B cell (primary cell): ENCODE data around the gene KLK7. TPM values are rescaled to one million over a fixed set of nuclear protein-coding genes. Genes with fewer than 3 reads are reported as not detected.

Experiments used
- ATAC-seq: fragments of 200-7000 bp; cut with Tn5 transposase; one replicate; pipeline ENCODE4 v1.10.0; 2021; ENCODE audit warnings: low read depth, mild to moderate bottlenecking, moderate number of reproducible peaks, moderate library complexity
- CTCF ChIA-PET: fragments of 350-600 bp; sonication (Branson Sonifier 250); formaldehyde crosslinking; loops from one replicate; lab custom pipeline; 2021; ENCODE audit warnings: antibody characterized with exemption, inconsistent platforms; lab: Charles Lee
- POLR2A ChIA-PET: fragments of 350-600 bp; sonication (Branson Sonifier 250); formaldehyde crosslinking; loops from one replicate; lab custom pipeline; 2021; ENCODE audit warnings: antibody characterized with exemption; lab: Charles Lee
- DNase-seq: peaks from one replicate; pipeline ENCODE4 v3.0.0; 2013
- H2AFZ ChIP-seq: 2 replicates; pipeline ENCODE4 v1.6.1; 2012; ENCODE audit warnings: mild to moderate bottlenecking, low read depth, low read length; ENCODE audit not compliant: insufficient read depth, poor library complexity, severe bottlenecking
- H3K27ac ChIP-seq, 2 donors: 1 replicate in 1 of 2; 2 replicates in 1 of 2; pipeline ENCODE4 v1.5.1; 2012 to 2013; ENCODE audit warnings: low read length in 2 of 2, mild to moderate bottlenecking in 2 of 2, moderate library complexity in 1 of 2
- H3K27me3 ChIP-seq, 4 experiments: fragments of 200-600 bp in 1 of 4; sonication (generic) in 1 of 4; replicated peaks in 1 of 4; 1 replicate in 2 of 4; 2 replicates in 2 of 4; pipeline versions ENCODE4 v1.6.1 to v1.7.0; 2013 to 2016; ENCODE audit warnings: low read length in 3 of 4, mild to moderate bottlenecking in 2 of 4, mixed read lengths in 1 of 4, moderate library complexity in 1 of 4; ENCODE audit not compliant: insufficient read depth in 4 of 4, control insufficient read depth in 3 of 4; ENCODE audit errors: control extremely low read depth in 1 of 4
- H3K36me3 ChIP-seq, 2 experiments: replicated peaks in 1 of 2; 1 replicate in 1 of 2; 2 replicates in 1 of 2; pipeline versions ENCODE4 v1.6.1 to v1.7.1; 2013; ENCODE audit warnings: low read length in 1 of 2; ENCODE audit not compliant: insufficient read depth in 2 of 2, control insufficient read depth in 1 of 2; ENCODE audit errors: control extremely low read depth in 1 of 2, extremely low read depth in 1 of 2
- H3K4me1 ChIP-seq, 2 donors: fragments of 200-600 bp in 1 of 2; sonication (generic) in 1 of 2; 1 replicate in 1 of 2; 2 replicates in 1 of 2; pipeline versions ENCODE4 v1.5.1 to v1.6.1; 2013 to 2017; ENCODE audit warnings: low read length in 2 of 2; ENCODE audit not compliant: control insufficient read depth in 2 of 2, insufficient read depth in 2 of 2
- H3K4me2 ChIP-seq: replicated peaks from 2 replicates; pipeline ENCODE3; 2012; ENCODE audit warnings: mild to moderate bottlenecking, low read depth, low read length; ENCODE audit not compliant: poor library complexity, severe bottlenecking
- H3K4me3 ChIP-seq, 5 experiments: fragments of 200-600 bp in 1 of 5; sonication (generic) in 1 of 5; 1 replicate in 3 of 5; 2 replicates in 2 of 5; pipeline versions ENCODE4 v1.5.1 to v1.7.0; 2011 to 2016; ENCODE audit warnings: low read length in 4 of 5, mild to moderate bottlenecking in 4 of 5, low read depth in 2 of 5, control low read depth in 1 of 5, moderate library complexity in 1 of 5; ENCODE audit not compliant: insufficient read depth in 1 of 5; ENCODE audit errors: control extremely low read depth in 1 of 5, extremely low read depth in 1 of 5
- H3K79me2 ChIP-seq: fragments of 200-600 bp; sonication (generic); one replicate; pipeline ENCODE4 v1.6.0; 2016; ENCODE audit warnings: low read length; ENCODE audit not compliant: control insufficient read depth, insufficient read depth
- H3K9ac ChIP-seq: fragments of 200-600 bp; sonication (generic); 2 replicates; pipeline ENCODE4 v1.6.1; 2017; ENCODE audit warnings: mild to moderate bottlenecking, low read length, moderate library complexity
- H3K9me3 ChIP-seq, 3 donors: one replicate each; pipeline versions ENCODE4 v1.6.1 to v1.7.1; 2013; ENCODE audit warnings: low read length in 2 of 3; ENCODE audit not compliant: control insufficient read depth in 2 of 3, insufficient read depth in 1 of 3; ENCODE audit errors: control extremely low read depth in 1 of 3
- H4K20me1 ChIP-seq: 2 replicates; pipeline ENCODE4 v1.6.0; 2012; ENCODE audit warnings: mild to moderate bottlenecking, low read length; ENCODE audit not compliant: insufficient read depth, control insufficient read depth, poor library complexity, severe bottlenecking
- H3K27ac Mint-ChIP-seq: one replicate; pipeline ENCODE4 v1.8.0; 2021; ENCODE audit warnings: mixed read lengths
- H3K27me3 Mint-ChIP-seq: one replicate; pipeline ENCODE4 v1.8.0; 2021; ENCODE audit warnings: mixed read lengths
- H3K4me1 Mint-ChIP-seq: one replicate; pipeline ENCODE4 v1.8.0; 2021; ENCODE audit warnings: mixed read lengths
- H3K4me3 Mint-ChIP-seq: one replicate; pipeline ENCODE4 v1.8.0; 2021; ENCODE audit warnings: mixed read lengths
- H3K9me3 Mint-ChIP-seq: one replicate; pipeline ENCODE4 v1.8.0; 2022; ENCODE audit warnings: mixed read lengths; ENCODE audit not compliant: insufficient read depth
- CTCF ChIP-seq: fragments of 200-600 bp; IDR thresholded peaks from one replicate; pipeline ENCODE4 v1.8.0; 2022; ENCODE audit warnings: antibody characterized with exemption, mild to moderate bottlenecking
- EZH2 ChIP-seq: IDR thresholded peaks from 2 replicates; pipeline ENCODE4 v1.6.1; 2012; ENCODE audit warnings: borderline replicate concordance, low read depth, mild to moderate bottlenecking, moderate library complexity, low read length; ENCODE audit not compliant: insufficient read depth, poor library complexity, severe bottlenecking
- WGBS: methylation state at CpG from one replicate; pipeline ENCODE4 v1.1.5; 2013; ENCODE audit warnings: missing lambda C conversion rate; ENCODE audit not compliant: insufficient coverage; 5-methylcytosine and 5-hydroxymethylcytosine counted together
- intact Hi-C: fragments of 100-400 bp; cut with micrococcal nuclease; formaldehyde crosslinking; loops from one replicate; pipeline ENCODE4 v1.10.0; 2022
- polyA plus RNA-seq: library from polyadenylated mRNA; depleted of rRNA; stranded (reverse); fragments of >200 nt; gene quantifications from 2 replicates; pipeline ENCODE4 v1.2.3, GENCODE V29; 2012
- total RNA-seq, 2 donors: library from RNA; stranded (reverse); fragments of 120-200 nt in 1 of 2; gene quantifications; 1 replicate in 1 of 2; 2 replicates in 1 of 2; pipeline versions ENCODE4 v1.2.3 to v1.2.4, GENCODE V29; 2013 to 2022

KLK7 gene
- total and polyA plus RNA-seq, 2 donors (not counting 1 experiment from before 2014, with no cell fraction given): not detected

GRCh38 chr19:50959731-50960500, 23.8 kb downstream of the KLK7 start:
- peaks cover 0 to 2% (median 0%) of the 10 kb centered on the region in 4 experiments for H3K27me3 ChIP-seq
- CTCF ChIA-PET: no interaction called here
- no peak overlapping the region for H3K4me3 ChIP-seq
- peaks cover 28% of the 10 kb centered on the region for H3K27me3 Mint-ChIP-seq
- H3K27ac ChIP-seq: no peak overlapping the region
- 84% methylated on average over 5 of the region's 9 CpGs for WGBS
- intact Hi-C loops: no loop called here
- DNase-seq: no peak
- no peaks in the 10 kb centered on the region for H3K79me2 ChIP-seq
- POLR2A ChIA-PET: no interaction called here
- H3K9me3 Mint-ChIP-seq: peaks cover 3% of the 10 kb centered on the region
- H3K4me2 ChIP-seq: no peak overlapping the region
- H3K9me3 ChIP-seq: peaks cover 0 to 13% (median 0%) of the 10 kb centered on the region in 3 donors
- H3K27ac Mint-ChIP-seq: no peak overlapping the region
- TF ChIP-seq CTCF (no peak), EZH2 (no peak)
- no peaks in the 10 kb centered on the region for H4K20me1 ChIP-seq
- no peak overlapping the region for H2AFZ ChIP-seq
- ATAC-seq: no peak
- no peaks in the 10 kb centered on the region for H3K4me1 ChIP-seq
- no peaks in the 10 kb centered on the region for H3K4me1 Mint-ChIP-seq
- no peak overlapping the region for H3K9ac ChIP-seq
- no peak overlapping the region for H3K4me3 Mint-ChIP-seq
- H3K36me3 ChIP-seq: no peaks in the 10 kb centered on the region

- Mint-ChIP-seq H3K4me1 (no peaks in the 10 kb centered on the region), H3K4me3 (no peak overlapping the region), H3K27ac (no peak overlapping the region), H3K27me3 (peaks cover 31% of the 10 kb centered on the region), H3K9me3 (peaks cover 3% of the 10 kb centered on the region)
- Histone ChIP-seq H2AFZ (no peak overlapping the region), H3K27ac (no peak overlapping the region), H3K79me2 (no peaks in the 10 kb centered on the region), H3K4me2 (no peak overlapping the region), H3K36me3 (no peaks in the 10 kb centered on the region), H3K4me3 (no peak overlapping the region), H3K4me1 (no peaks in the 10 kb centered on the region), H3K9me3 (peaks cover 0 to 7% (median 0%) of the 10 kb centered on the region in 3 donors), H3K27me3 (peaks cover 0 to 2% (median 0%) of the 10 kb centered on the region in 4 experiments), H3K9ac (no peak overlapping the region), H4K20me1 (no peaks in the 10 kb centered on the region)
- intact Hi-C loops: no loop called here
- TF ChIP-seq EZH2 (no peak), CTCF (no peak)
- ATAC-seq (no peak), DNase-seq (no peak)
- CTCF ChIA-PET: no interaction called here
- 65% methylated on average over 8 of the region's 8 CpGs for WGBS
- POLR2A ChIA-PET: no interaction called here
Measured at GRCh38 chr19:50957587-50957986, 26.1 kb downstream of the KLK7 start.
